CD4-positive, alpha-beta T cell treated with Interleukin-15 for 1 hour (primary cell): ENCODE results near the gene BMP7.

ENCODE experiments used
- DNase-seq: peaks from one replicate; pipeline ENCODE4 v3.0.0-alpha.2; 2020

BMP7 gene

GRCh38 chr20:57187068-57187634, 79.3 kb downstream of the BMP7 start:
- no peak for DNase-seq

GRCh38 chr20:57186192-57186591, 80.2 kb downstream of the BMP7 start:
- no peak for DNase-seq

- no peak for DNase-seq
Measured at GRCh38 chr20:57185188-57185743, 81.2 kb downstream of the BMP7 start.

GRCh38 chr20:57183457-57184009, 82.9 kb downstream of the BMP7 start:
- no peak for DNase-seq

GRCh38 chr20:57181639-57182038, 84.8 kb downstream of the BMP7 start:
- no peak for DNase-seq

- DNase-seq = no peak
Measured at GRCh38 chr20:57180954-57181353, 85.5 kb downstream of the BMP7 start.

GRCh38 chr20:57180387-57180786, 86.1 kb downstream of the BMP7 start:
- no peak for DNase-seq

GRCh38 chr20:57179265-57179664, 87.2 kb downstream of the BMP7 start:
- no peak for DNase-seq

GRCh38 chr20:57178582-57179111, 87.8 kb downstream of the BMP7 start:
- DNase-seq = no peak

GRCh38 chr20:57177636-57178280, 88.7 kb downstream of the BMP7 start:
- DNase-seq = no peak

GRCh38 chr20:57176842-57177241, 89.6 kb downstream of the BMP7 start:
- DNase-seq = no peak

GRCh38 chr20:57175397-57176010, 90.9 kb downstream of the BMP7 start:
- no peak for DNase-seq

GRCh38 chr20:57174737-57175136, 91.7 kb downstream of the BMP7 start:
- DNase-seq = no peak

- DNase-seq = no peak
Measured at GRCh38 chr20:57173986-57174385, 92.5 kb downstream of the BMP7 start.

- DNase-seq = no peak
Measured at GRCh38 chr20:57173041-57173440, 93.4 kb downstream of the BMP7 start.

- DNase-seq = no peak
Measured at GRCh38 chr20:57170343-57170742, 96.1 kb downstream of the BMP7 start.

- DNase-seq = no peak
Measured at GRCh38 chr20:57169162-57169561, 97.3 kb downstream of the BMP7 start.

- DNase-seq = no peak
Measured at GRCh38 chr20:57167971-57168701, 98.3 kb downstream of the BMP7 start.

- DNase-seq = no peak
Measured at GRCh38 chr20:57167292-57167655, 99.2 kb downstream of the BMP7 start.

GRCh38 chr20:57166568-57167291, 99.7 kb downstream of the BMP7 start:
- no peak for DNase-seq

- no peak for DNase-seq
Measured at GRCh38 chr20:57165427-57166004, 100.9 kb downstream of the BMP7 start.

- no peak for DNase-seq
Measured at GRCh38 chr20:57164872-57165271, 101.6 kb downstream of the BMP7 start.
